ENCODE data around the gene MIF.
"Not testable (repeated sequence)": the region's sequence is repeated elsewhere in the genome, so short reads cannot be mapped to it uniquely, and the experiment has no call there.

MIF gene

GRCh38 chr22:23891726-23892125 lies 2.5 kb upstream of the MIF start:
- TF ChIP-seq POLR2A (IDR thresholded peaks at IDR 0.05; ENCODE audit: low read depth, low read length) = no peak
- FAIRE-seq = no peak
- no peak for DNase-seq (ENCODE audit: insufficient read length, low spot score)

GRCh38 chr22:23892130-23892529 lies 2.1 kb upstream of the MIF start:
- no peak for TF ChIP-seq POLR2A (IDR thresholded peaks at IDR 0.05; ENCODE audit: low read depth, low read length)
- no peak for DNase-seq (ENCODE audit: insufficient read length, low spot score)
- no peak for FAIRE-seq

- DNase-seq (ENCODE audit: insufficient read length, low spot score) (no peak), FAIRE-seq (no peak)
- TF ChIP-seq POLR2A (IDR thresholded peaks at IDR 0.05; ENCODE audit: low read depth, low read length) = no peak
These were observed 1.5 kb upstream of the MIF start for GRCh38 chr22:23892706-23893105.

- TF ChIP-seq POLR2A (IDR thresholded peaks at IDR 0.05; ENCODE audit: low read depth, low read length) = no peak
- no peak for FAIRE-seq
- no peak for DNase-seq (ENCODE audit: insufficient read length, low spot score)
These were observed 850 bp upstream of the MIF start for GRCh38 chr22:23893121-23893944.

- FAIRE-seq (no peak), DNase-seq (ENCODE audit: insufficient read length, low spot score) (no peak)
- no peak for TF ChIP-seq POLR2A (IDR thresholded peaks at IDR 0.05; ENCODE audit: low read depth, low read length)
These were observed 771 bp downstream of the MIF start for GRCh38 chr22:23894710-23895598.

- no peak for DNase-seq (ENCODE audit: insufficient read length, low spot score)
- no peak for TF ChIP-seq POLR2A (IDR thresholded peaks at IDR 0.05; ENCODE audit: low read depth, low read length)
- no peak for FAIRE-seq
These were observed 1.5 kb downstream of the MIF start for GRCh38 chr22:23895599-23896144.

- DNase-seq (ENCODE audit: insufficient read length, low spot score) = no peak
- no peak for FAIRE-seq
- no peak for TF ChIP-seq POLR2A (IDR thresholded peaks at IDR 0.05; ENCODE audit: low read depth, low read length)
These were observed 2.0 kb downstream of the MIF start for GRCh38 chr22:23896166-23896522.

GRCh38 chr22:23896523-23897186 lies 2.5 kb downstream of the MIF start:
- FAIRE-seq (no peak), DNase-seq (ENCODE audit: insufficient read length, low spot score) (no peak)
- TF ChIP-seq POLR2A (IDR thresholded peaks at IDR 0.05; ENCODE audit: low read depth, low read length) = no peak

GRCh38 chr22:23897320-23897719 lies 3.1 kb downstream of the MIF start:
- FAIRE-seq (no peak), DNase-seq (ENCODE audit: insufficient read length, low spot score) (no peak)
- no peak for TF ChIP-seq POLR2A (IDR thresholded peaks at IDR 0.05; ENCODE audit: low read depth, low read length)

GRCh38 chr22:23898006-23898974 lies 4.1 kb downstream of the MIF start:
- FAIRE-seq (no peak), DNase-seq (ENCODE audit: insufficient read length, low spot score) (no peak)
- TF ChIP-seq POLR2A (IDR thresholded peaks at IDR 0.05; ENCODE audit: low read depth, low read length) = no peak

GRCh38 chr22:23899042-23899745 lies 5.0 kb downstream of the MIF start:
- FAIRE-seq = no peak
- TF ChIP-seq POLR2A (IDR thresholded peaks at IDR 0.05; ENCODE audit: low read depth, low read length) = no peak

GRCh38 chr22:23900227-23900626 lies 6.0 kb downstream of the MIF start:
- FAIRE-seq; DNase-seq (ENCODE audit: insufficient read length, low spot score): not testable (repeated sequence)

More at GRCh38 chr22:23899042-23899745, 5.0 kb downstream of the MIF start:
- no peak for DNase-seq (ENCODE audit: insufficient read length, low spot score)

Data from H54 (cell line).